GM19468 (cell line): ENCODE data around the gene PCED1B.

ENCODE experiments used
- ATAC-seq: cut with Tn5 transposase; IDR thresholded peaks from one replicate; pipeline ENCODE4 v1.9.1; 2021; ENCODE audit warnings: mild to moderate bottlenecking, moderate library complexity, moderate number of reproducible peaks; ENCODE audit not compliant: unreplicated experiment; ENCODE audit errors: extremely low read depth

Gene PCED1B

DNA sequence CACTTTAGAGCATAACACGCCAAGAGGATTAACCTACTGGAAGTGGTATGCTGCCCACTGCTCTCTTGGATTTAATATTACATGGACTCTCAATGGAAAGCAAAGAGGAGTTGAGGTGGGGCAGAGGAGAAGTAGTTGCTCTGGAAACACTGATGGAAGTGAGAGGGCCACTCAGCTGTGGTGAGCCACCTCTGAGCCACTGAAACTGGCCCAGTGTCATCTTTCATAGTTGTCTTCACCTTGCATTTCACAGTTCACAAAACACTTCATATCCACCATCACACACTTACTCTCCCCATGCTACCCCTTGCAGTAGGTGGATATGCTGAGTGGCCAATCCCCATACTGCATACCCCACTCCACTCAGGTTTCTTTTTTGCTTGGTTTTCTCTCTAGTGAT is 12.2 kb upstream of the PCED1B start:
- no peak for ATAC-seq

DNA sequence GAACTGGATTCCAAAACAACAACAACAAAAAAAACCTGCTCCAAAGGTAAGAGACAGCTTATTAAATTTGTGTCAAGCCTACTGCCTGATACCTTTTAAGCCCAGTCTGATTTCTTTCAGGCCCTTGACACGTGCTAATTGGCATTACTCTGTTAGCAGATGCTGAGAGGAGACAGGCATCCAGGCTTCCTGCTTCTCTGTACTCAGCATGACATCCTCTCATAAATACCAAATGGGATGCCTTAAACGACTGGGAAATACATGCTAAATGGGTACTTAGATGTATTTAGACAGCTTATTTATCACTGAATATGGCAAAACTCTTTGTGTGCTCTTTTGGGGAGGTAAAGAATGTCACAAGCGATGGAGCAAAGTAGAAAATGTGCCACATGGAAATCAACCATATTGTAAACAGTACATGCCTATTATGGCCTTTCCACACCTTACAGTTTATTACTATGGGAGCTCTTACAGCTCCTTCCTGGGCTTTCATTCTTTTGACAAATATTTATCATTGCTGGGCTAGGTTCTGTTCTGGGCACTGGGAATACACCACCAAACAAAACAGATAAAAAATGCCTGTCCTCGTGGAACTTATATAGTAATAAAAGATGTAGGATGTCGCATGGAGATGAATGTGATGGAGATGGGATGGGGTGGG is 11.5 kb upstream of the PCED1B start:
- ATAC-seq: no peak

DNA sequence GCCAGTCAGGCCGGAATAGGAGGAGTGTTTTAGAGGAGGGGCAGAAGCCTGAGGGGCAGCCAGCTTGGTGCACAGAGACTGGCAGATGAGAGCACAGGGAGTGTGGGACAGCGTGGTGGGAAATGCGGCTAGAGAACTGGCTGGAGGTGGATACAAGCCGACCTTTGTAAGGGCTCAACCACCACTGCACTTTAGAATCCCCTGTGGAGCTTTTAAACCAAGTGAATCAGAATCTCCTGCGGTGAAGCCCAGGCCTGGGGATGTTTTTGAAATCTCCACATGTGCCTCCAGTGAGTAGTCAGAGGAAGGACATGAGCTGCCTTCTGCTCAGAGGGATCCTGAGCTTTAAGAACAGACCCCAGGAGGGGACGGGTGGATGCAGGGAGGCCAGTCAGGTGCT is 10.9 kb upstream of the PCED1B start:
- no peak for ATAC-seq

DNA sequence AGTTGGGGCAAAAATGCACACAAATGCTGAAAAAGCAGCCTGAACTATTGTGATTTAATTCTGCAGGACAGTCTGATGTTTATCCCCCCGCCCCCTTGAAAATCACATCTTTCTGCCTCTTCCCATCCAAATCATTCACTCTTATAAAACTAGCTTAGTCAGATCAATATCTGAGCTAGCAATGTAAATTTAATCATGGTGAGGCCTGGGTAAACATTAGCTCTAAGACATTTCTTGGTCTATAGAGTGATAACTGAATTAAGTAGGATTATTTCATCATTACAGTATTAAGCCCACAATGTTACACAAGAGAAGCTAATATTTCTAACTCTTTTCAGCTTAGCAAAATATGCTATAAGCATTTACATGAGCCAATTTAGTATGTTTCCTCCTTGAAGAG is 9.1 kb upstream of the PCED1B start:
- ATAC-seq: no peak

DNA sequence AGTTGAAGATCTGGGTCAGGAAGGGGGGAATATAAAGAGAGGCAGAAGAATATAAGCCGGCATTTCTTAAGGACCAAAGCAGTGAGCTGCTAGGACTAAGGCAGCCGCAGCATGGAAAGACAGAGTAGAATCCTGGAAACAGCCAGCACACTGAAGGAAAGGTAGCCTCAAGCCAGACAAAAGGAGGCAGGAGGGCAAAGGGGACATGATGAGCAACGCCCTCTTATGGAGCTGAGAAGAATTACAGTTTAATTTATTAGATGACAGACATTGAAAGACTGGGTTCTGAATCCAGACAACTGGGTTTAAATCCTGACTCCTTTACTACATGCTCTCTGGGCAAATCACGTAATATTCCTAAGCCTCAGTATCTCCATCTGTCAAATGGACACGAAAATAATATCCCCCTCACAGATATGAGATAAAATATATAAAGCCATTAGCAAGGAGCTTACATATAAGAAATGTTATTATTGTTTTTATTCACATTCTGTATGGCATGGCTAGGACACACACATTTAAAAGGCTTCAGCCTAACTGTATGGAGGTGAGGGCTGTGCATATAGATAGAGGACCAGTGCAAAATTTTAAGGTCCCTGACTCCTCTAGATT is 8.1 kb upstream of the PCED1B start:
- no peak for ATAC-seq

DNA sequence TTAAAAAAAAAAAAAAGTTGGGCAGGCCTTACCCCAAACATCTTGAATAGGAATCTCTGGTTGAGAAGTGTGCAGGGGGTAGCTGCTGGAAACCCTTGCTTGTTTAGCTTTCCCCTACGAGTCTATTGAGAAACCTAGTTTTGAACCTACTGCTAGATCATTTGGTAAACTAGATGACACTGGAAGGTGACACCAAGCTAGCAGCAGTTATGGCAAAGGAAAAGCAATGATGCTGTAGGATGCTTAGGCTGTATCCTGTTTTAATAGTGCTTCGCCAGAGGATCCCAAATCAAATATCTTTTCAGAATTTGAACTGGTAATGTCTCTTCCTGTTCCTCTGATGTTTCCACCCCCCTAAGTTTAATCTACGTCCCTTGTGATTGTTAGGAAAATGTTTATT is 5.5 kb upstream of the PCED1B start:
- ATAC-seq: no peak

DNA sequence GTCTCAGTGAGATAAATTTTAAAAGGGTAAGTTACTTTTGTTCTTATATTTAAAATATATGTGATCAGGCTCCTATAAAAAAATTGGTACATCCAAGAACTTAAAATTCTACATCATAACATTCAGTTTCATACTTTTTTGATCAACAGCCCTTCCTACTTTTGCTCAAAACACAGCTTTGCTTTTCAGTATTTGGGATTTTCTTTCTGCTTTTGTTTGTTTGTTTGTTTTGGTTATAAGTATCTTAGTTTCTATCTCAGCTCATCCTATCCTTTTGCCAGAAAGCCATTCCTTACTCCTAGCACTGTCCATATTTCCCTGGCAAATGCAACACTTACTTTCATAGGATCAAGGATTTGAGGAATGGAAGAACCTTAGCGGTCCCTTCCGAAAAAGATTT is 4.7 kb upstream of the PCED1B start:
- ATAC-seq: no peak

DNA sequence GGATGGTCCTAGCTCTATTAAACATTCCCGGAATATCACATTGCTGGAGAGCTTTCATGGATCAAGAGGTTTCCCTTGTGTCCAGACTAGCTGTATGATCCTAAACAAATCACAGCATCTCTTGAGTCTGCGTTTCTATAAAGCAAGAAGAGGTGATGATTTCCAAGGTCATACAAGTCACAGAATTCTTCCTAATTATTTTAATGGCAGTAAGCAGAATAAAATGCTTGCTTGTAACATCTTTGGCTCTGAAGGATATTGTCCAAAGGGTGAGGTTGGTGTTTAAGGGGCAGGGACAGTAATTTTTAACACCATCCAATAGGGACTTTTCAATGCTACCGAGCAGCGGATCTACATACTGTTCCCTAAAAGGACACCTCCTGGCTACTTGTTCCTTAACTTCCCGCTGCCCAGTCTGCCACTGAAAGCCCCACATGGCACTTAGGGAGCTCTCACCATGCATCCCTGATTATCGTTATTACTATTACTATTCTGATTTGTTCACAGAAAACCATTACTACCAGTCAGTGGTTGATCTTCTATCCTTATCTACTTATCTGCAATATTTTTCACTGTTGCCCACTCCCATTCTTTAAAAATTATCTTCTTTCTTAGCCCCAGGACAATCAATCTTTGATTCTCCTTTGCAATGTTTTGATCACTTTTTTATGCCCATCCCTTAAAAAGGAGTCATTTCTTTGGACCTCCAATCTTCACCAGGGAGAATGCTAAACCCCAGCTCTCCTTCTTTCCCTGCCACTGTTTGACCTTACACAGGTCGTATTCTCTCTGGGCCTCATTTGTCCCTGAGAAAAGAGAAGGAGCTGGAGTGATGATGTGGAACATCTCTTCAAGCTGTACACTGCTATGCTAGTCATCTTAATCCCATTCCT is 4.0 kb upstream of the PCED1B start:
- no peak for ATAC-seq

DNA sequence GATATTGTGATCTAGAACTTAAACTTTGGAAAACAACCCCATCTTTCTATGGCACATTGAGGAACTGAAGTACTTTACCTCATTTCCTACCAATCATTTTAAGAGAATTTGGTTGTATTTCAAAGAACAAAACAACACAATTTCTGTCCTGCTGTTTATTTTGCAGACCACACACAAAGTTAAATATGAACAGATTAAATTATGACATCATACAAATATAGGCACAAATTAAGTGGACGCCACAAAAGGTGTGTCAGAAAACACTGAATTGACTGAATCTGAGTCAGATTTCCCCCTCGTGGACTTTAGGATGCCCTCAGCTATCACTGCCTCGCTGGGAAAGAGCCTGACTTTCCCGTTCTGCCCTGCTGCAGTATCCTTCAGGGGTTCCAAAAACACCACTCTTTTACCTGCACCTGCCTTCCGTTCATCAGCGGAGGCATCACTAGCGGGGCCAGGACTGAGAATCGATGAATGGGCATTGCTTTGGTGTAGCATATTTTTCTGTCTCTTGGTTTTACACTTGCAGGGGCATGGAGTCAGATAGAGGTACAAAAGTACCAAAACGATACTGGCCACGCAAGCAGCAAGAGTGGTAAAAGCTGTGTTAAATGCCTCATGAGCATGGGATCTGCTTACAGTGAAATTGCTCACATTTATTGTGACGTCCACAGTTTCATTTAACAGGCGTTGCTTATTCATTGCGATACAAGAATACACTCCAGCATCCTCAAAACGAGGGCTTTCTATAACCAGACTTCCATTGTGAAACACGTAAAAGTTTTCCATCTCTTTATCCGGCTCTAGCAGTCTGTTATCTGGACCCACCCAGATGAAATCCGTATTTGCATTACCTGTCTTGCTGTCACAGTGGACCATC is 2.0 kb upstream of the PCED1B start:
- ATAC-seq: no peak

DNA sequence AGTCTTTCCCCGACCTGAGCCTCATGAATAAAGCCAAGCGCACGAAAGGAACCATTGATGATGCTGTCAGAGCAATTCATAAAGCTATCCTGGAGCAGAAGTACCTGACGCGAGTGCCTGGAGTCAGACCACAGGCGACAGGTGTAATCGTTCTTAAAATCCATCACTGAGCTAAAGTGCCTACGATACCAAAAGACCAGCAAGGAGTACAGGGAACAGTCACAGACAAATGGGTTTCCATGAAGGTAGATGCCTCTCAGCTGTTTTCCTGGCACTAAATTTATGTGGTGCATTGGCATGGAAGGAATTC is 1.4 kb upstream of the PCED1B start:
- no peak for ATAC-seq

DNA sequence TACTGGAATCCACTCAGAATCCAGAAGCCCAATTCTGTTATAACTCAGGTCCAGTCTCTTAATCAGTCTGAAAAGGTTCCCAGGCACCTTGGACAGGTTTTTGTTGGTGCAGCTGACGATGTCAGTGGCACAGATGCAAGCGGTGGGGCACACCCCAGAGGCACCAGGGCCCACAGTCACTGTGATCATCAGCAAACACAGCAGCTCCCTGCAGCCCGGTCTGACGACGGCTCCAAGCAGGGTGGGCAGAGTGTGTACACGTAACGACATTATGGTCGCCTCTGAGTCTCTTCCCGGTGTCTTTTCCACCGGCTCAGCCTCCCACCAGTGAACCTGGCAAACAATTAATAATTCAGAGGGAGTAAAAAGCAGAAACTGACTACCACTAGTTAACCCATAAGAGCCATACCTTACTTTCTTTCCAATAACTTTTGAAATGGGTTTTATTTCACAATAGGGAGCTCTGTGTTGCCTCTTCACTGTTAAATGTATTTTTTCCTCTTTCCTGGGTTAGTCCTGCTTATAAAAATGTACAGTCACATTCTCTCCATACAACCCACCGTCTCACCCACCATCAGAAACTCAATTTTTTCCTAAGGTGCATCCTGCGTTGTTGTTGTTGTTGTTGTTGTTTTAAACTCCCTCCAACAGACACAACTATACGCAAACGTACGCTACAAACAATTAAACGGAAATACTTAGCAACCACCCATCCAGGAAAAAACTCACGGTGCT is 521 bp upstream of the PCED1B start:
- ATAC-seq: no peak

DNA sequence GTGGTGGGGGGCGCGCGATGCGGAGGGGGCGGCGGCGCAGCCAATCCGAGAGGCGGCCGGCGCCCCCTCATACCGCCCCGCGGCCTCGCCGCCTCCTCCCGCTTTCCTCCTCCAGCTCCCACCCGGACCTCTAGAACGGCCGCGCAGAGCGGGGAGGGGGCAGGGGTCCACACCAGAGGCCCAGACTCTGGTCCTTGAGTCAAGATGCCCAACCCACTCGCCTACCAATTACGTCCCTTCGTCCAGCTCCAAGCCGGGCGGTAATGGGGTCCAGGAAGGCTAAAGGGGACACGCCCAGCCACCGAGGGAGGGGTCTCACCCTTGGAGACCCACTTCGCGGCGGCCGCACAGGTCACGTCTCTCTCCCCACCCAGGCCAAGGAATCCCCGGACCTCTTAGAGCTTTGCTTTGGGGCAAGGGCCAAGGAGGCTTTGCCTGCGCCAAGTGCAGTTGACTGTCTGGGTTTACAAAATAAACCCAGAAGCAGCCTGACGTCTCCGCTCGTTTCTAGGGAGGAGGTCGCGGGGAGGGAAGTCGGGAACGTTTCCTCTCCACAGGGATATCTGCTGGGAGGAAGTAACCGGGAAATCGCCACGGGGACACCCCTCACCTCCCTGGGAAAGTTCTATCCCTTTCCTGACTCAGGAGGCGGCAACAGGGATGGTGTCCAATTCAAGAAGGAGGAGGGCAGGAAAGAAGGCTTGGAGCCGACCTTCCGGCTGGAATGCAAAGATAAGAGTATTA is 732 bp downstream of the PCED1B start:
- no peak for ATAC-seq

DNA sequence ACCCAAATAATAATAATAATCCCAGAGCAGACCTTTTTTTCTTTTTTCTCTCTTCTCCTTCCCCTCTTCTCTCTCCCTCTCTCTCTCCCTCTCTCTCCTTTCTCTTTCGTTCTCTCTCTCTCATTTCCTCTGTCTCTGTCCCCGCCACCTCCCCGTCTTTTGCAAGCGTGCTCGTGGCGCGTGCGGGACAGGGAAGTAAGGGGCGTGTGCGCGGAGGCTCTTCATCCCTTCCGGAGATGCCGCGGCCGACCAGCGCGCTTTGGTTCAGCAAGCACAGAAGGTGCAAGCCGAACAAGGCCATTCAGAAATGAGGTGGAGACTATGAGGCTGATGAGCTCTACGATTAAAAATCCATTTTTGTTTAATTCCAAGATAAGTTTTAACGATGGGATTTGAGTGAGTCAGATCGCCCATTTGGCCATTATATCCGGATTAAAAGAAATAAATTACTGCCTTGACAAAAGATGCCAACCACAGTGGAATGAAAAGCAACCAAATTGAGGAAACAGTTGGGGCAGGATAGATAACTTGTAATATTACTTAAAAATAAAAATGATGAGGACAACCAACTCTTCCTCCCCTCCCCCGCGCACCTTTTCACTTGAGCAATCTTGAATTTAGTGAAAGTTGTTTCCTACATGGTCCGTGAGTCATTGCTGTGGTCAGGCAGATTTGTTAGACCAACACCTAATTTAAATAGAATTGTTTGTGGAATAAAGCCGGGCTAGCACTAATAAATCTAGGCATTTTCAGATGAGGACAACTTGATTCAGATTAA is 1.5 kb downstream of the PCED1B start:
- no peak for ATAC-seq

DNA sequence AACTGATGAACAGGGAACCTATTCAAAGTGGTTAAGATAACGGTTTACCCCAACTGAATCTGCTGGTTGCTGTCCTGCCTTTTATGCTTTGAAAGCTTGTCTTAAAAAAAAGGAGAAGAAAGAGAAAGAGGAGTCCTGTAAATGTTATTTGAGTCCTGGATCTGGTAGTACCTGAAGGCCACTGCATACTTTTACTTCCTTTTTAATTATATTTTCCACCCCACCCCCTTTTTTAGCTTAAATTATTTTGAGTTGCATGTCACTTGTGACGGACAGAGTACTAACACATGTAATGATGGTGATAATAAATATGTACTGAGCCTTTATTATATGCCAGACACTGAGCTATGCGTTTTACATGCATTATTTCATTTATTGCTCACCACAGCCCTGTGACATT is 2.9 kb downstream of the PCED1B start:
- ATAC-seq: no peak

DNA sequence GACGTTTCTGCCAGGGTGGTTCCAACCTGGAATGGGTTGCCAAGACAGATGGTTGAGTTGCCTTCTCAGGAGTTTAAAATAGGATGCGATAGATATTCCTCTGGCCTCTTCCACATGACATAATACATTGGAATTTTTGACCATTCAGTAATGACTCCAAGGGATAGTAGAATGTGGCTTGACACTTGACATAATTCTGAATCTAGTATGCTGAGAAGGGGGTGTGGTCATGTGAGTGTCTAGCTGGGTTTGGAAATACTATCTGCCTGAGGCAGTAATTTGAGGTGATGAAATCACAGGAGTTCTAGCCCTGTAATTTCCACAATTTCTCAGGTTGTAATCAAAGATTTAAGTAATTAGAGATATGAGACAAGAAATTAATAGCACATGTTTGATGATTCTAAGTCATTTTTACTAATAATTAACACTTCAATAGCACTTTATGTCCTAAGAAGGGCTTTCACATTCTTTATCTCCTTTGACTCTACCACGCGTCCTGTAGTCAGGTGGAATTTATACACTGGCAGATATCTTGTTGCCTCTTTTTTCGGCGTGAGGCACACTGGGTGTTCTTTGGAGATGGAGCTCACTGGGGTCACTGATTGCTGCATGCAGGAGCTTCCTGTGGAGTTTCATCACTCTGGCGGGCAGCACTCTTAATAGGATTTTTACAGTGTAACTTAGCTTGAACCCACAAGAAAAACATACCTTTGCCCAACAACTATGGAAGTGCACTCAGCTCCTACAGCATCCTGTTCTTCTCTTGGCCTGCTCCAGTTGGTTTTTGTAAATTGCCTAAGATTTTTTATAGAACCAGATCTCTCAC is 3.6 kb downstream of the PCED1B start:
- ATAC-seq: no peak

DNA sequence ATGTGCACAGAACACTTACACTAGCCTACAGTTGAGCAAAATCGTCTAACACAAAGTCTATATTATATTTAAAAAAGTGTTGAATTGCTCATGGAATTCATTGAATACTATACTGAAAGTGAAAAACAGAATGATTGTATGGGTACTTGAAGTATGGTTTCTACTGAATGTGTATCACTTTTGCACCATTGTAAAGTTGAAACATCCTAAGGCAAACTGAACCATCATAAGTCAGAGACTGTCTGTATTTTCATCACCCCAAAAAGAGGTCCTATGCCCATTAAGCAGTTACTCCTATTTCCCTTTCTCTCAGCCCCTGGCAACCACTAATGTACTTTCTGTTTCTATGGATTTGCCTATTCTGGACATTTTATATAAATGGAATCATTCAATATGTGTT is 4.8 kb downstream of the PCED1B start:
- ATAC-seq: no peak

DNA sequence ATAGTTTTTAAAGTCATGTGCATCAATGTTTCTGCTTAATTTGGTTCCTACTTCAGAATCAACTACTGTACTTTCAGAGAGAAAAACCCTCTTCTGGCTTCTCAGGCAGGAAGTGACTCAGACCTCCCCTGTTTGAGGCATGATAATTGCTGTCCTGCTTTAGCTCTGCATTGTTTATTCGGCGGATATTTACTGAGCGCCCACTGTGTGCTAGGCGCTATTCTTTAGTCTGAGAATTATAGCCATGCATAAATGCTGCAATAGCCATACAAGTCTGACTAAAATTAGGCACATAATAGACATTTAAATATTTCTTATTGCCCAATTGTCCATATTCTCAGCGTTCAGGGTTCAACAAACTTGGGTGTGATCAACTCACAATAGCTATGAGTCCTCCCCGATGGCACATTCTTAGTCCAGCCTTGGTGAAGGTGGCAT is 6.4 kb downstream of the PCED1B start:
- ATAC-seq: no peak
